HEK293 (cell line): ENCODE data around the gene CHST7.

Experiments
- CTCF ChIA-PET: fragments of 350-600 bp; formaldehyde crosslinking; extraction: SDS; loops from one replicate; lab custom pipeline; 2021; ENCODE audit warnings: antibody characterized with exemption; lab: Yijun Ruan, JAX
- POLR2A ChIA-PET: fragments of 300-600 bp; formaldehyde crosslinking; extraction: SDS; loops from one replicate; lab custom pipeline; 2020; ENCODE audit warnings: antibody characterized with exemption, inconsistent platforms; lab: Yijun Ruan, JAX
- H3K27ac ChIP-seq: fragments of 200-500 bp; sonication (Bioruptor generic); 2 replicates; pipeline ENCODE4 v1.5.1; 2014; ENCODE audit warnings: low read depth, low read length, control low read depth, inconsistent platforms; ENCODE audit errors: extremely low read depth
- H3K36me3 ChIP-seq, 2 experiments: fragments of 200-500 bp in 1 of 2; sonication (Bioruptor generic) in 1 of 2; 1 replicate in 1 of 2; 2 replicates in 1 of 2; pipeline ENCODE4 v1.5.1; 2014 to 2017; ENCODE audit warnings: inconsistent platforms in 2 of 2, low read length in 2 of 2; ENCODE audit not compliant: control insufficient read depth in 2 of 2, insufficient read depth in 1 of 2
- H3K4me1 ChIP-seq: fragments of 200-500 bp; sonication (Bioruptor generic); 2 replicates; pipeline ENCODE4 v1.5.1; 2014; ENCODE audit warnings: mild to moderate bottlenecking, low read length, inconsistent platforms; ENCODE audit not compliant: control insufficient read depth, insufficient read depth
- H3K4me3 ChIP-seq: 2 replicates; pipeline ENCODE4 v1.5.1; 2011; ENCODE audit warnings: low read depth, mild to moderate bottlenecking, control low read depth, low read length, moderate library complexity
- H3K9me3 ChIP-seq: fragments of 200-500 bp; sonication (Bioruptor generic); 2 replicates; pipeline ENCODE4 v1.5.1; 2014; ENCODE audit warnings: low read depth, low read length, inconsistent platforms; ENCODE audit not compliant: control insufficient read depth, insufficient read depth
- BCL11A ChIP-seq: fragments of 450-650 bp; formaldehyde crosslinking; IDR thresholded peaks from 2 replicates; pipeline ENCODE4 v1.5.1; 2016; ENCODE audit warnings: low read depth, missing biosample characterization, missing genetic modification characterization
- HIC1 ChIP-seq: fragments of 450-650 bp; formaldehyde crosslinking; IDR thresholded peaks from 2 replicates; pipeline ENCODE4 v1.5.1; 2016; ENCODE audit warnings: missing biosample characterization, missing genetic modification characterization
- KLF16 ChIP-seq: fragments of 450-650 bp; formaldehyde crosslinking; IDR thresholded peaks from 2 replicates; pipeline ENCODE4 v1.5.1; 2017; ENCODE audit warnings: missing biosample characterization, missing genetic modification characterization
- KLF9 ChIP-seq: fragments of 450-650 bp; formaldehyde crosslinking; IDR thresholded peaks from 2 replicates; pipeline ENCODE4 v1.5.1; 2016; ENCODE audit warnings: missing biosample characterization, missing genetic modification characterization, low read depth
- MZF1 ChIP-seq: fragments of 450-650 bp; formaldehyde crosslinking; IDR thresholded peaks from 2 replicates; pipeline ENCODE4 v1.5.1; 2017; ENCODE audit warnings: missing biosample characterization, missing genetic modification characterization, borderline replicate concordance
- SP7 ChIP-seq: fragments of 450-650 bp; formaldehyde crosslinking; IDR thresholded peaks from 2 replicates; pipeline ENCODE4 v1.5.1; 2016; ENCODE audit warnings: missing biosample characterization, missing genetic modification characterization
- ZBTB11 ChIP-seq: fragments of 450-650 bp; formaldehyde crosslinking; conservative IDR thresholded peaks from 2 replicates; pipeline ENCODE4 v1.5.1; 2016; ENCODE audit warnings: low read depth, missing biosample characterization, missing genetic modification characterization
- ZFHX2 ChIP-seq: fragments of 450-650 bp; formaldehyde crosslinking; conservative IDR thresholded peaks from 2 replicates; pipeline ENCODE4 v1.5.1; 2016; ENCODE audit warnings: missing biosample characterization, missing genetic modification characterization
- ZNF133 ChIP-seq: fragments of 450-650 bp; formaldehyde crosslinking; IDR thresholded peaks from 2 replicates; pipeline ENCODE4 v1.5.1; 2016; ENCODE audit warnings: missing biosample characterization, missing genetic modification characterization
- ZNF211 ChIP-seq: fragments of 450-650 bp; formaldehyde crosslinking; IDR thresholded peaks from 2 replicates; pipeline ENCODE4 v1.5.1; 2016; ENCODE audit warnings: low read depth, missing biosample characterization, missing genetic modification characterization
- ZNF23 ChIP-seq: fragments of 450-650 bp; formaldehyde crosslinking; IDR thresholded peaks from 2 replicates; pipeline ENCODE4 v1.5.1; 2016; ENCODE audit warnings: missing biosample characterization, missing genetic modification characterization, borderline replicate concordance
- ZNF433 ChIP-seq: fragments of 450-650 bp; formaldehyde crosslinking; IDR thresholded peaks from 2 replicates; pipeline ENCODE4 v1.5.1; 2016; ENCODE audit warnings: missing biosample characterization, missing genetic modification characterization, low read depth
- ZNF473 ChIP-seq: fragments of 450-650 bp; formaldehyde crosslinking; IDR thresholded peaks from 2 replicates; pipeline ENCODE4 v1.5.1; 2017; ENCODE audit warnings: missing biosample characterization, missing genetic modification characterization
- ZNF48 ChIP-seq: fragments of 450-650 bp; formaldehyde crosslinking; IDR thresholded peaks from 2 replicates; pipeline ENCODE4 v1.5.1; 2016; ENCODE audit warnings: missing biosample characterization, missing genetic modification characterization
- ZNF510 ChIP-seq: fragments of 450-650 bp; formaldehyde crosslinking; IDR thresholded peaks from 2 replicates; pipeline ENCODE4 v1.5.1; 2018; ENCODE audit warnings: mild to moderate bottlenecking, missing genetic modification characterization, missing biosample characterization; ENCODE audit not compliant: insufficient replicate concordance
- ZNF544 ChIP-seq: fragments of 450-650 bp; formaldehyde crosslinking; IDR thresholded peaks from 2 replicates; pipeline ENCODE4 v1.5.0; 2017; ENCODE audit warnings: missing biosample characterization, missing genetic modification characterization
- ZNF596 ChIP-seq: fragments of 450-650 bp; IDR thresholded peaks from 2 replicates; pipeline ENCODE4 v1.5.0; 2018; ENCODE audit warnings: missing biosample characterization, mild to moderate bottlenecking, missing genetic modification characterization, moderate library complexity
- ZNF670 ChIP-seq: fragments of 450-650 bp; formaldehyde crosslinking; IDR thresholded peaks from 2 replicates; pipeline ENCODE4 v1.5.1; 2016; ENCODE audit warnings: missing biosample characterization, missing genetic modification characterization, low read depth
- ZNF677 ChIP-seq: fragments of 450-650 bp; IDR thresholded peaks from 2 replicates; pipeline ENCODE4 v1.5.0; 2018; ENCODE audit warnings: missing biosample characterization, mild to moderate bottlenecking, missing genetic modification characterization, moderate library complexity
- ZNF837 ChIP-seq: fragments of 450-650 bp; formaldehyde crosslinking; IDR thresholded peaks from 2 replicates; pipeline ENCODE4 v1.5.1; 2016; ENCODE audit warnings: missing biosample characterization, missing genetic modification characterization
- TF ChIP-seq, protein P1 (sequence below): fragments of 450-650 bp; formaldehyde crosslinking; IDR thresholded peaks from 2 replicates; pipeline ENCODE4 v1.5.1; 2016; ENCODE audit warnings: missing biosample characterization, missing genetic modification characterization
- TF ChIP-seq, protein P2 (sequence below): fragments of 450-650 bp; formaldehyde crosslinking; IDR thresholded peaks from 2 replicates; pipeline ENCODE4 v1.5.1; 2016; ENCODE audit warnings: missing biosample characterization, missing genetic modification characterization
- TF ChIP-seq, protein P3 (sequence below): fragments of 450-650 bp; formaldehyde crosslinking; IDR thresholded peaks from 2 replicates; pipeline ENCODE4 v1.5.1; 2016; ENCODE audit warnings: missing biosample characterization, missing genetic modification characterization

The CHST7 gene

GRCh38 chrX:46624090-46624786 is 50.7 kb downstream of the CHST7 start (continued):
- TF ChIP-seq, protein P1, sequence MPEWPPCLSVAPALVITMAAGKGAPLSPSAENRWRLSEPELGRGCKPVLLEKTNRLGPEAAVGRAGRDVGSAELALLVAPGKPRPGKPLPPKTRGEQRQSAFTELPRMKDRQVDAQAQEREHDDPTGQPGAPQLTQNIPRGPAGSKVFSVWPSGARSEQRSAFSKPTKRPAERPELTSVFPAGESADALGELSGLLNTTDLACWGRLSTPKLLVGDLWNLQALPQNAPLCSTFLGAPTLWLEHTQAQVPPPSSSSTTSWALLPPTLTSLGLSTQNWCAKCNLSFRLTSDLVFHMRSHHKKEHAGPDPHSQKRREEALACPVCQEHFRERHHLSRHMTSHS (tag by site-specific recombination): no peak
- TF ChIP-seq HIC1 (tag by site-specific recombination): no peak
- TF ChIP-seq ZNF23: no peak
- TF ChIP-seq ZNF670 (tag by site-specific recombination): no peak
- TF ChIP-seq ZNF433 (tag by site-specific recombination): no peak
- TF ChIP-seq ZNF510: no peak

DNA sequence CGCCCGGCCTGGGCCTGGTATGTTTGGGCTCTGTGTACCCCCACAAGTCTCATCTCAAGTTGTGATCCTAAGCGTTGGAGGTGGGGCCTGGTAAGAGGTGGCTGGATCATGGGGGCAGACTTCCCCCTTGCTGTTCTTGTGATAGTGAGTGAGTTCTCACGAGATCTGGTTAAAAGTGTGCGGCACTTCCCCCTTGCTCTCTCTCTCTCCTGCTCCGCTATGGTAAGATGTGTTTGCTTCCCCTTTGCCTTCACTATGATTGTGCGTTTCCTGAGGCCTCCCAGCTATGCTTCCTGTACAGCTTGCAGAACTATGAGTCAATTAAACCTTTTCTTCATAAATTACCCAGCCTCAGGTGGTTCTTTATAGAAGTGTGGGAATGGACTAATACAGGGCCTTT is 53.0 kb downstream of the CHST7 start:
- H3K9me3 ChIP-seq: no peaks in the 10 kb centered on the region
- ChIA-PET CTCF (no interaction called here), POLR2A (no interaction called here)
- TF ChIP-seq BCL11A (tag by site-specific recombination) (no peak), ZNF837 (tag by site-specific recombination) (no peak), MZF1 (tag by site-specific recombination) (no peak)
- no peak overlapping the region for H3K4me3 ChIP-seq
- H3K4me1 ChIP-seq: peaks cover 13% of the 10 kb centered on the region
- H3K27ac ChIP-seq: no peak overlapping the region
- H3K36me3 ChIP-seq: no peaks in the 10 kb centered on the region; a peak in 1 of 3 replicates

- Histone ChIP-seq H3K36me3 (no peaks in the 10 kb centered on the region; a peak in 1 of 3 replicates), H3K4me3 (no peak overlapping the region), H3K27ac (no peak overlapping the region), H3K4me1 (peaks cover 13% of the 10 kb centered on the region), H3K9me3 (no peaks in the 10 kb centered on the region)
- ChIA-PET CTCF (no interaction called here), POLR2A (no interaction called here)
- TF ChIP-seq ZNF433 (tag by site-specific recombination) (no peak), ZNF473 (no peak), ZNF133 (tag by site-specific recombination) (no peak), ZNF596 (tag by site-specific recombination) (no peak), ZNF544 (tag by site-specific recombination) (no peak), KLF9 (tag by site-specific recombination) (no peak), ZNF211 (tag by site-specific recombination) (no peak), KLF16 (tag by site-specific recombination) (no peak), ZFHX2 (no peak), SP7 (tag by site-specific recombination) (no peak), ZNF677 (tag by site-specific recombination) (no peak), ZBTB11 (tag by site-specific recombination) (no peak), ZNF48 (tag by site-specific recombination) (no peak)
- TF ChIP-seq, protein P2, sequence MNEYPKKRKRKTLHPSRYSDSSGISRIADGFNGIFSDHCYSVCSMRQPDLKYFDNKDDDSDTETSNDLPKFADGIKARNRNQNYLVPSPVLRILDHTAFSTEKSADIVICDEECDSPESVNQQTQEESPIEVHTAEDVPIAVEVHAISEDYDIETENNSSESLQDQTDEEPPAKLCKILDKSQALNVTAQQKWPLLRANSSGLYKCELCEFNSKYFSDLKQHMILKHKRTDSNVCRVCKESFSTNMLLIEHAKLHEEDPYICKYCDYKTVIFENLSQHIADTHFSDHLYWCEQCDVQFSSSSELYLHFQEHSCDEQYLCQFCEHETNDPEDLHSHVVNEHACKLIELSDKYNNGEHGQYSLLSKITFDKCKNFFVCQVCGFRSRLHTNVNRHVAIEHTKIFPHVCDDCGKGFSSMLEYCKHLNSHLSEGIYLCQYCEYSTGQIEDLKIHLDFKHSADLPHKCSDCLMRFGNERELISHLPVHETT (tag by site-specific recombination): no peak
- TF ChIP-seq, protein P3, sequence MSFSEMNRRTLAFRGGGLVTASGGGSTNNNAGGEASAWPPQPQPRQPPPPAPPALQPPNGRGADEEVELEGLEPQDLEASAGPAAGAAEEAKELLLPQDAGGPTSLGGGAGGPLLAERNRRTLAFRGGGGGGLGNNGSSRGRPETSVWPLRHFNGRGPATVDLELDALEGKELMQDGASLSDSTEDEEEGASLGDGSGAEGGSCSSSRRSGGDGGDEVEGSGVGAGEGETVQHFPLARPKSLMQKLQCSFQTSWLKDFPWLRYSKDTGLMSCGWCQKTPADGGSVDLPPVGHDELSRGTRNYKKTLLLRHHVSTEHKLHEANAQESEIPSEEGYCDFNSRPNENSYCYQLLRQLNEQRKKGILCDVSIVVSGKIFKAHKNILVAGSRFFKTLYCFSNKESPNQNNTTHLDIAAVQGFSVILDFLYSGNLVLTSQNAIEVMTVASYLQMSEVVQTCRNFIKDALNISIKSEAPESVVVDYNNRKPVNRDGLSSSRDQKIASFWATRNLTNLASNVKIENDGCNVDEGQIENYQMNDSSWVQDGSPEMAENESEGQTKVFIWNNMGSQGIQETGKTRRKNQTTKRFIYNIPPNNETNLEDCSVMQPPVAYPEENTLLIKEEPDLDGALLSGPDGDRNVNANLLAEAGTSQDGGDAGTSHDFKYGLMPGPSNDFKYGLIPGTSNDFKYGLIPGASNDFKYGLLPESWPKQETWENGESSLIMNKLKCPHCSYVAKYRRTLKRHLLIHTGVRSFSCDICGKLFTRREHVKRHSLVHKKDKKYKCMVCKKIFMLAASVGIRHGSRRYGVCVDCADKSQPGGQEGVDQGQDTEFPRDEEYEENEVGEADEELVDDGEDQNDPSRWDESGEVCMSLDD: no peak
These were observed 53.5 kb downstream of the CHST7 start for GRCh38 chrX:46627062-46627461.
